ENCODE results near the gene CIAO1. TPM values are rescaled to one million over a fixed set of nuclear protein-coding genes. Genes with fewer than 3 reads are reported as not detected.
A peak's percentile ranks its signal among the peaks of the same experiment; 100 is the strongest.

Gene CIAO1
- total and polyA plus RNA-seq, 2 of the 13 experiments (the other 11 are each of a cell fraction or from before 2014, with no cell fraction given), result 99.3 to 120 TPM

- TF ChIP-seq MAZ (IDR thresholded peaks at IDR 0.05; ENCODE audit: borderline replicate concordance, low read depth, low read length), result no peak
- no peak for TF ChIP-seq MAZ (CRISPR knock-in tag; IDR thresholded peaks at IDR 0.05; ENCODE audit: low read depth)
- TF ChIP-seq CEBPB (IDR thresholded peaks at IDR 0.05; ENCODE audit: borderline replicate concordance, low read depth, low read length), result no peak
- no peak for TF ChIP-seq ZNF782 (CRISPR knock-in tag; IDR thresholded peaks at IDR 0.05; ENCODE audit: borderline replicate concordance)
- no peak for TF ChIP-seq BCL6 (CRISPR knock-in tag; IDR thresholded peaks at IDR 0.05)
- no peak for TF ChIP-seq THAP8 (CRISPR knock-in tag; IDR thresholded peaks at IDR 0.05; ENCODE audit: borderline replicate concordance)
- TF ChIP-seq RNF219 (CRISPR knock-in tag; IDR thresholded peaks at IDR 0.05), result no peak
- TF ChIP-seq PAXIP1 (CRISPR knock-in tag; conservative IDR thresholded peaks at IDR 0.05), result peak; percentile 35; the same call in 1 of the 2 replicates
- TF ChIP-seq HDAC6 (IDR thresholded peaks at IDR 0.05; ENCODE audit: low read depth, low read length), result no peak
- TF ChIP-seq CEBPG (CRISPR knock-in tag; IDR thresholded peaks at IDR 0.05), result 0 out of 2 replicates have a peak, but pooled peaks have one; percentile 32
- 0 out of 2 replicates have a peak, but pooled peaks have one; percentile 9 for TF ChIP-seq DRAP1 (CRISPR knock-in tag; IDR thresholded peaks at IDR 0.05)
- TF ChIP-seq HINFP (CRISPR knock-in tag; IDR thresholded peaks at IDR 0.05; ENCODE audit: low read depth), result no peak
- no peak for TF ChIP-seq TP53 (CRISPR knock-in tag; conservative IDR thresholded peaks at IDR 0.05)
- no peak for TF ChIP-seq KAT7 (CRISPR knock-in tag; IDR thresholded peaks at IDR 0.05; ENCODE audit: borderline replicate concordance)
- no peak for TF ChIP-seq ZNF333 (CRISPR knock-in tag; IDR thresholded peaks at IDR 0.05; ENCODE audit: borderline replicate concordance)
- TF ChIP-seq KAT8 (CRISPR knock-in tag; IDR thresholded peaks at IDR 0.05), result peak; percentile 51
- TF ChIP-seq BRCA1 (CRISPR knock-in tag; IDR thresholded peaks at IDR 0.05), result no peak
- TF ChIP-seq E2F5 (CRISPR knock-in tag; conservative IDR thresholded peaks at IDR 0.05), result no peak
- peak; percentile 64 for TF ChIP-seq SKI (IDR thresholded peaks at IDR 0.05; ENCODE audit: partially characterized antibody)
- TF ChIP-seq YY1 (IDR thresholded peaks at IDR 0.05; ENCODE audit: insufficient read depth, insufficient replicate concordance, low read depth, low read length), result peak; percentile 69
- no peak for TF ChIP-seq ZNF790 (CRISPR knock-in tag; IDR thresholded peaks at IDR 0.05; ENCODE audit: borderline replicate concordance)
Measured at GRCh38 chr2:96251721-96252292, 14.2 kb upstream of the CIAO1 start (continued).

All from HepG2 (cell line).